ENCODE results near the gene ITPR1.

The ITPR1 gene

GRCh38 chr3:4852780-4853748, 359.9 kb downstream of the ITPR1 start:
- no peak for FAIRE-seq
- DNase-seq (ENCODE audit: insufficient read length, low spot score): no peak
- TF ChIP-seq CTCF (IDR thresholded peaks at IDR 0.05; ENCODE audit: insufficient read depth, missing control alignments): no peak

- FAIRE-seq: no peak
- DNase-seq (ENCODE audit: insufficient read length, low spot score): no peak
- TF ChIP-seq CTCF (IDR thresholded peaks at IDR 0.05; ENCODE audit: insufficient read depth, missing control alignments): no peak
These were observed 360.6 kb downstream of the ITPR1 start for GRCh38 chr3:4853749-4854140.

- DNase-seq (ENCODE audit: insufficient read length, low spot score): no peak
- FAIRE-seq: no peak
- TF ChIP-seq CTCF (IDR thresholded peaks at IDR 0.05; ENCODE audit: insufficient read depth, missing control alignments): no peak
These were observed 362.5 kb downstream of the ITPR1 start for GRCh38 chr3:4855676-4856075.

GRCh38 chr3:4856136-4856535, 363.0 kb downstream of the ITPR1 start:
- no peak for FAIRE-seq
- DNase-seq (ENCODE audit: insufficient read length, low spot score): no peak
- no peak for TF ChIP-seq CTCF (IDR thresholded peaks at IDR 0.05; ENCODE audit: insufficient read depth, missing control alignments)

GRCh38 chr3:4856564-4856963, 363.4 kb downstream of the ITPR1 start:
- DNase-seq (ENCODE audit: insufficient read length, low spot score) (no peak), FAIRE-seq (no peak)
- TF ChIP-seq CTCF (IDR thresholded peaks at IDR 0.05; ENCODE audit: insufficient read depth, missing control alignments): no peak

- no peak for FAIRE-seq
- TF ChIP-seq CTCF (IDR thresholded peaks at IDR 0.05; ENCODE audit: insufficient read depth, missing control alignments): no peak
These were observed 363.8 kb downstream of the ITPR1 start for GRCh38 chr3:4856986-4857385.

GRCh38 chr3:4859788-4860187, 366.6 kb downstream of the ITPR1 start:
- FAIRE-seq: no peak

More at GRCh38 chr3:4856986-4857385, 363.8 kb downstream of the ITPR1 start:
- DNase-seq (ENCODE audit: insufficient read length, low spot score): no peak

More at GRCh38 chr3:4859788-4860187, 366.6 kb downstream of the ITPR1 start:
- no peak for TF ChIP-seq CTCF (IDR thresholded peaks at IDR 0.05; ENCODE audit: insufficient read depth, missing control alignments)
- DNase-seq (ENCODE audit: insufficient read length, low spot score): no peak

Measured in D721Med (cell line).